ENCODE measurements around the gene SMURF1. TPM values are rescaled to one million over a fixed set of nuclear protein-coding genes. Genes with fewer than 3 reads are reported as not detected.

SMURF1 gene
- total RNA-seq, 4 donors from 2014 or later: 16.4 to 36.2 (median 24.6) TPM

GRCh38 chr7:99116144-99116543 lies 27.8 kb downstream of the SMURF1 start:
- H3K4me1 ChIP-seq: peaks cover 0 to 64% (median 27%) of the 10 kb centered on the region in 3 donors
- peaks cover 0 to 5% (median 0%) of the 10 kb centered on the region in 3 donors for H3K36me3 ChIP-seq
- intact Hi-C loops (cut with DNase I): no loop called here
- WGBS, 2 donors: 64 to 70% methylated on average over 1 of the region's 1 CpG
- H3K4me3 ChIP-seq: no peak overlapping the region
- DNase-seq: no peak
- no peaks in the 10 kb centered on the region for H3K9me3 ChIP-seq
- TF ChIP-seq POLR2A (IDR thresholded peaks at IDR 0.05): no peak
- no peak for TF ChIP-seq CTCF (IDR thresholded peaks at IDR 0.05)
- no peaks in the 10 kb centered on the region for H3K27me3 ChIP-seq
- H3K27ac ChIP-seq: no peak overlapping the region

GRCh38 chr7:99115379-99115778 lies 28.5 kb downstream of the SMURF1 start:
- Histone ChIP-seq H3K4me3 (no peak overlapping the region), H3K36me3 (peaks cover 0 to 5% (median 0%) of the 10 kb centered on the region in 3 donors), H3K27me3 (no peaks in the 10 kb centered on the region), H3K4me1 (peaks cover 0 to 64% (median 26%) of the 10 kb centered on the region in 3 donors), H3K27ac (peak overlapping the region in 1 of 4 donors; percentile 36), H3K9me3 (no peaks in the 10 kb centered on the region)
- intact Hi-C loops (cut with DNase I): no loop called here
- no peak for DNase-seq
- TF ChIP-seq POLR2A (IDR thresholded peaks at IDR 0.05) (no peak), CTCF (IDR thresholded peaks at IDR 0.05) (no peak)
- WGBS, 2 donors: 86 to 89% methylated on average over 1 of the region's 1 CpG

GRCh38 chr7:99112979-99113378 lies 30.9 kb downstream of the SMURF1 start:
- intact Hi-C loops (cut with DNase I): no loop called here
- no peaks in the 10 kb centered on the region for H3K9me3 ChIP-seq
- WGBS, 2 donors: 68 to 88% methylated on average over 1 of the region's 1 CpG
- no peak for TF ChIP-seq POLR2A (IDR thresholded peaks at IDR 0.05)
- TF ChIP-seq CTCF (IDR thresholded peaks at IDR 0.05): no peak
- DNase-seq: no peak
- H3K27ac ChIP-seq: peak overlapping the region in 3 of 4 donors; percentile 1 to 73 (median 70)
- no peaks in the 10 kb centered on the region for H3K36me3 ChIP-seq
- H3K27me3 ChIP-seq: no peaks in the 10 kb centered on the region
- no peak overlapping the region for H3K4me3 ChIP-seq
- peaks cover 8 to 66% (median 27%) of the 10 kb centered on the region in 3 donors for H3K4me1 ChIP-seq

- no peaks in the 10 kb centered on the region for H3K36me3 ChIP-seq
- H3K27ac ChIP-seq: peak overlapping the region; percentile 52 to 73 (median 62)
- intact Hi-C loops (cut with DNase I): no loop called here
- WGBS, 2 donors: 47% methylated on average over 2 of the region's 2 CpGs
- no peaks in the 10 kb centered on the region for H3K9me3 ChIP-seq
- H3K4me3 ChIP-seq: no peak overlapping the region
- DNase-seq: no peak
- TF ChIP-seq POLR2A (IDR thresholded peaks at IDR 0.05) (no peak), CTCF (IDR thresholded peaks at IDR 0.05) (no peak)
- peaks cover 8 to 72% (median 31%) of the 10 kb centered on the region in 3 donors for H3K4me1 ChIP-seq
- H3K27me3 ChIP-seq: no peaks in the 10 kb centered on the region
Measured at GRCh38 chr7:99112097-99112496, 31.8 kb downstream of the SMURF1 start.

GRCh38 chr7:99111591-99111990 lies 32.3 kb downstream of the SMURF1 start:
- H3K27ac ChIP-seq: peak overlapping the region; percentile 52 to 73 (median 62)
- DNase-seq: no peak
- no peaks in the 10 kb centered on the region for H3K9me3 ChIP-seq
- TF ChIP-seq CTCF (IDR thresholded peaks at IDR 0.05) (no peak), POLR2A (IDR thresholded peaks at IDR 0.05) (no peak)
- H3K27me3 ChIP-seq: no peaks in the 10 kb centered on the region
- no peak overlapping the region for H3K4me3 ChIP-seq
- peaks cover 8 to 77% (median 35%) of the 10 kb centered on the region in 3 donors for H3K4me1 ChIP-seq
- H3K36me3 ChIP-seq: no peaks in the 10 kb centered on the region
- intact Hi-C loops (cut with DNase I): no loop called here

Measured in esophagus squamous epithelium (tissue), 5 donors.